Stimulated activated CD4-positive, alpha-beta T cell treated with anti-CD3 and anti-CD28 coated beads, Interleukin-12 subunit alpha, Interleukin-12 subunit beta, amount 100 ng/mL, for 4 hours (primary cell): ENCODE measurements around the gene METRNL.
"Not testable (repeated sequence)": the region's sequence is repeated elsewhere in the genome, so short reads cannot be mapped to it uniquely, and the experiment has no call there.

Experiments used
- DNase-seq: peaks from one replicate; pipeline ENCODE4 v3.0.0-alpha.2; 2020

The METRNL gene

DNA sequence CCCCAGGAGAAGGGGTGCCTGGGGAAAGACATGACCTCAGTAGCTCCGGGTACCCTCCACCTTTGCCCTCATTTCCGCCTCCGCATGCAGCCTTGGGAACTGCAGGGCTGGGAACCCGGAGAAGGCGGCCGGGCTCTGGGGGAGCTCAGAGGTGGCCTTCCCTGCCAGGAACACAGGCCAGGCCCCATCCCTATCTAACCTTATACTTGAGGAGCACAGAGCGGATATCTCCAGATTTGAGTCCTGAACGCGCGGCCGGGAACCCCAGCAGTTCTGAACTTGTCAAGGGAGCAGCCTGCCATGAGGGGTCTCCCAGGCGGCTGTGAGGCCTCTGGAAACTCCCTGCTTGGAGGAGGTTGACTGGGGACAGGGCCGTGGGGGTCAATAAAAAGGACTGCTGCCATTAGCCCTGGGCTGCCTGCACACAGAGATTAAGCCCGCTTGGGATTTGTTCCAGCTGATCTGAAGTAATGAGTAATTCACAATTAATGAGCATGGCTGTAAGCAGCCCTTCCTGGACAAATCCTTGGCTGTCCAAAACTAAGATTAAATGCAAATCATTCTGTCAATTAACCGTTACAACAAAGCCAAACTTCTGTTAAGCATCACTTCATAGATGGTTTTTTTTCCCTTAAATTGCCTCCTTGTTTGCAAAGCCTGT, 26.3 kb upstream of the METRNL start:
- DNase-seq, result no peak

- no peak for DNase-seq
These were observed 25.5 kb upstream of the METRNL start for GRCh38 chr17:83053739-83054451.

DNA sequence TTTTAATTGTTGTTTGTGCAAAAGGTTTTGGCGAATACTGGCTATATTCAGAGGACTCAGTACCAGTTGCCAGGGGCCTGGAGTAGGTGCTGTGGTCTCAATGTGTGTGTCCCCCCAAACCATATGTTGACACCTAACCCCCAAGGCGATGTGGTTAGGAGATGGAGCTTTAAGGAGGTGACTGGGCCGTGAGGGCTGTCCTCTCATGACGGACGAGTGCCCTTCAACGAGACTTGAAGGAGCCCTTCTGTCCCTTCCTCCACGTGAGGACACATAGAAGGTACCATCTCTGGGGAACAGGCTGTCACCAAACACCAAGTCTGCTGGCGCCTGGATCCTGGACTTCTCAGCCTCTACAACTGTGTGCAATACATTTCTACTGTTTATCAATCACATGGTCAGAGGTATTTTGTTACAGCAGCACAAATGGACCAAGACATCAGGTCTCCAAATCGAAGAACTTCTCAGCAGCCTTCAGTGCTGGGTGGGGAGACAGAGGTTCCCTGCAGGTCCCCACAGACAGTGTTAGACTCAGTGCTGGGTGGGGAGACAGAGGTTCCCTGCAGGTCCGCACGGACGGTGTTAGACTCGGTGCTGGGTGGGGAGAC, 24.8 kb upstream of the METRNL start:
- no peak for DNase-seq

- not testable (repeated sequence) for DNase-seq
These were observed 24.2 kb upstream of the METRNL start for GRCh38 chr17:83055176-83055575.

DNA sequence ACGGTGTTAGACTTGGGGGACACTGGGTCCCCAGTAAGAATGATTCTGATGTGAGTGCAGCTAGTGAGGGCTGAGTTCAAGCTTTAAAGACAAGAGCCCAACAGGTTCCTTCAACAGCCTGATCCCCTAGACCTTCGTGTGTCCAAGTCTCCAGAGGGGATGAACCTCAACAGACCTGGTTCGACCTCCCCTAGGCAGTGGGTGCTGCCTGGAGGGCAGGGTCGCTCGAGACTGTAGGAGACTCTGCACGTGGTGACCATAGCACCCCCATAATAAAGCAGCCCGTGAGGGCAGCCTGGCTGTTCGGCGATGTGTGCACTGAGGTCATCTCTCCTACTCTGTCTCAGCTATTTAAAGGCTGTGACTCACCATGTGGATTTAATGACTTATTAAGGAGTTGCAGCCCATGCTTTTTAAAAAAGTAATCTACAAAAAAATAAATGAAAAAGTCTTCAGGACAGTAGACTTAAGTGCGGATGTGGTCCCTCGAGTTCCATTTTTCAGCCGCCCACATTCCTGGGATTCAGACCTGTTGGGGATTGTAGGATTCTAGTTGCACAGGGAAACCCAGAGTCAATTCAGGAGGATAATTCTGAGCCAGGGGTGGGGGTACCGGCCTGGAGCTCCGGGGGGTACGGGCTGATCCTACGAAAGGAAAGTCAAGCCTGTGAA, 23.4 kb upstream of the METRNL start:
- DNase-seq, result no peak

DNA sequence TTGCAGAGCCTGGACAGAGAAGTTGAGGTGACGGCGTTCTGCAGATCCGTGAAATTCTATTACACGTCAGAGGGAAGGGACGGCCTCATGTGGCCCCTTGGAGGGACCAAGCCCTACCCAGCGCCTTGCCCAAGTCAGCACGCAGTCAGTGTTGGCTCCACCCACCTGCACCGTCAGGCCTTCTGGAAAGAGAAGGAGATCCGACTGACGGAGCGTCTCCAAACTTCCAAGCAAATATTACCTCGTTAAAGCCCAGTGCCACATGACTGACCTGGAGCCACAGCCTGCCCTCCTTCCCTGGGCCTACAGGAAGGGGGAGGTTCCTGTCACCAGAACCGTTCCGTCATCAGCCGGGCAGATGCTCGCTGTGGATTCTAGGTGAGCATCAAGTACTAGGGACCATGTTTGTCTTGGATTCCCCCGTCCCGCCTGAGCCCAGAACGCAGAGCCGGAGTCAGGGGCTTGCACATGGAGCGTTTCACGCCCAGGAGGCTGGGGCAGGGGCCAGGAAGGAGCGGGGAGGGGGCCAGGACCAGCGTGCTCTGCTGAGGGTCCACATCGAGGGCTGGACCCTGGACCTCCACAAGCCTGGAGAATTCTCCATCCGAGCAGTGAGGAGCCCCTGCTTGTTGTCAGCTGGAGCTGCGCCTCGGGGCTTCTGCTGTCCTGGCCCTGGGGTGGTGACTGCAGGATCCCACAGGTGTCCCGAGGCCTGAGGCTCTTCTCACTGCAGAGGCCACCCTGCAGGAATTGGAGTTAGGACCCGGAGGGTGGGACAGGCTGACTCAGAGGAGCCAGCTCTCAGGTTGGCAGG, 22.6 kb upstream of the METRNL start:
- DNase-seq, result no peak

- DNase-seq, result no peak
These were observed 22.0 kb upstream of the METRNL start for GRCh38 chr17:83057397-83057761.

- no peak for DNase-seq
These were observed 21.6 kb upstream of the METRNL start for GRCh38 chr17:83057793-83058265.

DNA sequence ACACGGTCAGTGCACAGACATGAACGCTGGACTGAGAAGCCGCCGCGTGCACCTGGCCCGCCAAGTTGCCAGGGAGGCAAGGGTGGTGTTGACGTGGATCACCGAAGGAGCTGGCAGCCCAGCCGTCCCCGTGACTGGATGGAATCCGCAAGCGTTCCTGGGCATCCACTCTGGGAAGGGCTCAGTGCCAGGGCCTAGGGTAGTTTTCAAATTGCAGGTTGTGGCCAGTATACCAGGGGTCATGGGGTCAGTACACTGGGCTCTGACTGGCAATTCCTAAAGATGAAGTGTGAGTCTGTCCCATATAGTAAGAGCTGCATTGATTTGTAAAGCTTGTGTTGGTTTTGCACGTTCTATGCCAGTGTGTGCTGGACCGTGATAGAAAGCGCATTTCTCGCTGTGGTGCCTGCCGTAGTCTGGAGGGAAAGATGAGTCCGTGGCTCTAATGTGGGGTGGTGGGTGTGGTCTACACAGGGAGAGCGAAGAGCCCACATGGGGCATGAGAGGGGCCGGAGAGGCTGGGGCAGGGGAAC, 21.1 kb upstream of the METRNL start:
- DNase-seq, result no peak

DNA sequence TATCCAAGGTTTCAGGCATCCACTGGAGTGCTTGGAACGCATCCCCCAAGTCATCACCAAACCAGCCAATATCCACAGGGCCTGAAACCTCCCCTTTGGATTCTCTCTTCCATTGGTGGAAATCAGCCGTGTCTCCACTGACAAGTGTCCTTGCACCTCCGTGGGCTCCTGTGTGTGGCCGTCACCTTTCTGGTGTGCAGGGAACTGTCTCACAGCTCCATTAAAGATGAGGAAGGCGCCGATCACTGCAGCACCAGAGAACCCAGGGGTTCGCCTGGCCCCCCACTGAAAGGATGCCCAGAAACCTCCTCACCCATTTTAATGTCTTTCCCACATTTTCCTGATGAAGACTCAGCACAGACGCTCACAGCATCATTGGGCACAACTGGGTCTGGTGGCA, 17.8 kb upstream of the METRNL start:
- DNase-seq, result no peak

- no peak for DNase-seq
These were observed 17.2 kb upstream of the METRNL start for GRCh38 chr17:83062011-83062817.

GRCh38 chr17:83062818-83063671, 16.4 kb upstream of the METRNL start:
- DNase-seq, result no peak

GRCh38 chr17:83064021-83064731, 15.2 kb upstream of the METRNL start:
- DNase-seq, result no peak

DNA sequence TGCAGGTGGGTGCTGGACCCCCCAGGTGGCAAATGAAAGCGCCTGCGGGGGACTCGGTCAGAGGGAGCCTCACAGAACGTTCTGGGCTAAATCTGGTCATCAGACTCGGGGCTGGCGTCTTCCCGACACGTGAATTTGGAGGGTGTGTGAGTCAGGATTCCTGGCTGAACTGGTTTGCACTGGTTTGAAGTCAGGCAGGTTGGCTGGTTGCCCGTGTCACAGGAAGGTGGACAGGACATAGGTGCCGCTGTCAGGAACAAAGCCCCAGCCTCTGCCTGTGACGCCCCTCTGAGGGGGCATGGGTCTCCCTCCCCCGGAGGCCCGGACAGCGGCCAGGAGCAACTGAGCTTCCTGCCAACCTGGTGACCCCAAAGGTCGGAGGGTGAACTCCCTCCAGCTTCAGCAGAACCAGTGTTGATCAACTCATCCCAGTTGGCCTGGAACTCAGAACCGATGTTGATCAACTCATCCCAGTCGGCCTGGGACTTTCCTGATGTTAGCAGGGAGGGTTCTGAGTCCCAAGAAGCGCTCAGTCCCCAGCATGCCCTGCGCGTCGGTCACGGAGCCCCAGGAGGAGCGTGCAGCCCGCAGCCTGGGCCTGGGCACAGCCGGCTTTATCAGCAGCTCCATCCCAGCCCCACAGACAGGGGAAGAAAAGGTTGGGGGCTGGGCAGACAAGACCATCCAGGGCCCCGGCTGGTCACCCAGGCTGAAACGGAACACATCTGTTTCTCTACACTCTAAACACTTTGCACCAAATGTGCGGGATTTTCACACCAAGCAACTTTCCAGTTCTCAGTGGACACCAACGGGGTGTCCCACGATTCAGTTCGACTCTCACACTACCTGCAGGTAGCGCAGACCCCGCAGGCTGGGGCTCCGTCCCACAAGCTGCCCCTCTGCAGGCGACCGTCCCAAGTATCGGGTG, 14.4 kb upstream of the METRNL start:
- no peak for DNase-seq

GRCh38 chr17:83065660-83066542, 13.5 kb upstream of the METRNL start:
- DNase-seq, result no peak

DNA sequence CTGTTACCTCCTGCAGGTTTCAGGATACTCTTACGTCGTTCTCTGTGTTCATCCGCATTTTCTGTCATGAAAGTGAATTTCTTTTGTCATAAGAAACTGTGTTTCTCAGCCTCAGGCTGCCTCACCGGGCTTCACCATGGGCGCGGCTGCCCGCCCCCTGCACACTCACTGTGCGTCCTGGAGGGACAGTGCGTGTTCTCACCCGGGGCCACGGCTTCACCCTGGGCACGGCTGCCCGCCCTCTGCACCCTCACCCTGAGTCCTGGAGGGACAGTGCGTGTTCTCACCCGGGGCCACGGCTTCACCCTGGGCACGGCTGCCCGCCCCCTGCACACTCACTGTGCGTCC, 12.9 kb upstream of the METRNL start:
- DNase-seq, result not testable (repeated sequence)

GRCh38 chr17:83067071-83067717, 12.2 kb upstream of the METRNL start:
- DNase-seq, result no peak
